Osteocyte (in vitro differentiated cells): ENCODE measurements around the gene GPR137B. TPM values are rescaled to one million over a fixed set of nuclear protein-coding genes. Genes with fewer than 3 reads are reported as not detected.

ENCODE experiments used
- DNase-seq: peaks from one replicate; pipeline ENCODE4 v3.0.0; 2021; ENCODE audit warnings: mixed read lengths; ENCODE audit not compliant: unreplicated experiment; ENCODE audit errors: extremely low spot score
- H3K27ac Mint-ChIP-seq: one replicate; pipeline ENCODE4 v1.8.0; 2021; ENCODE audit warnings: mild to moderate bottlenecking, mixed read lengths; ENCODE audit not compliant: unreplicated experiment
- H3K27me3 Mint-ChIP-seq: one replicate; pipeline ENCODE4 v1.8.0; 2021; ENCODE audit warnings: mixed read lengths; ENCODE audit not compliant: unreplicated experiment
- H3K36me3 Mint-ChIP-seq: one replicate; pipeline ENCODE4 v1.8.0; 2021; ENCODE audit warnings: mixed read lengths; ENCODE audit not compliant: unreplicated experiment
- H3K4me1 Mint-ChIP-seq: one replicate; pipeline ENCODE4 v1.8.0; 2021; ENCODE audit warnings: mixed read lengths; ENCODE audit not compliant: unreplicated experiment
- H3K4me3 Mint-ChIP-seq: one replicate; pipeline ENCODE4 v1.8.0; 2021; ENCODE audit warnings: mild to moderate bottlenecking, moderate library complexity, mixed read lengths; ENCODE audit not compliant: unreplicated experiment
- H3K9me3 Mint-ChIP-seq: one replicate; pipeline ENCODE4 v1.8.0; 2021; ENCODE audit warnings: mixed read lengths; ENCODE audit not compliant: unreplicated experiment
- total RNA-seq: library from RNA; stranded (reverse); gene quantifications from 2 replicates; pipeline ENCODE4 v1.2.1, GENCODE V29; 2021
- TF ChIP-seq, protein P1 (sequence below): fragments of 200-600 bp; sonication (generic); IDR thresholded peaks from 2 replicates; pipeline ENCODE4 v1.5.0; 2021; ENCODE audit warnings: antibody characterized with exemption, mild to moderate bottlenecking, moderate library complexity

GPR137B gene
- total RNA-seq, 1 donor from 2014 or later: 17.3 TPM

DNA sequence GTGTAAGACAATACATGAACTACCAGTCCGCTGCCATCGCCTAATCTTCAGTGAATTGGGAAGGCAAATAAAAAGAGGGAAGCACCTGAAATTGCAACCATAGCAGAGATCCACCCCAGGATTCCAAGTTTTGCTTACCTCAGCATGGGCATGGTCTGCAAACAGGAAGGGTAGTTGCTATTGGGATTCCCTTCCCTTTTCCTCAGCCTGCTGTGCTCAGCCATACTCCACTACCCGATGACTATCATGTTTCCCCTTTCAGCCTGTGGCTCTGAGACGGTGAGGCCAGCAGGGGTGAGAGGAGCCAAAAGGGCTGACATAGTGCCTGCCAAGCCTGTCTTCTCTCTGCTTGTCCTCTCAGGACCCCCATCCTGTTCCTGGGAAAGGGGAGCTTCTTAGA, 64.2 kb downstream of the GPR137B start:
- H3K27ac Mint-ChIP-seq: no peak overlapping the region
- peaks cover 19% of the 10 kb centered on the region for H3K9me3 Mint-ChIP-seq

DNA sequence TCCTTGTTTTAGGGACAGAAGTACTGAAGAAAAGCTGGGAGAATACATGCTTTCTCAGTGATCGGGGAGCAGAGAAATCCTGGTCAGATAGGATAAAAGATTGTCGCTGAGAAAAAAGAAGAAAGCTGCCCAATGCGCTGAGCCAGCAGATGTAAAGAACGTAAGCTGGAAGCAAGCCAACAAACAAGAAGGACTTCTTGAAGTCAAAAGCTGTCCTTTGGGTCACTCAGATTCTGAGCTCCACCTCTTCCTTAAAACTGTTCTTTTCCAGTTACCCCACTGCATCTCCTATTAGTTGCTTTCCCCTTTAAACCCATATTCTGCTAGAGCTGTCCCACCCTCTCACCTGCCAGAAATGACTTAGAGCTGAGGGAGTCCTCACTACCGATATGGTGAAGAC, 64.8 kb downstream of the GPR137B start:
- Mint-ChIP-seq H3K4me3 (no peak overlapping the region), H3K9me3 (peaks cover 14% of the 10 kb centered on the region), H3K4me1 (no peaks in the 10 kb centered on the region), H3K27me3 (no peaks in the 10 kb centered on the region), H3K36me3 (peaks cover 30% of the 10 kb centered on the region), H3K27ac (no peak overlapping the region)
- no peak for DNase-seq
- TF ChIP-seq, protein P1, sequence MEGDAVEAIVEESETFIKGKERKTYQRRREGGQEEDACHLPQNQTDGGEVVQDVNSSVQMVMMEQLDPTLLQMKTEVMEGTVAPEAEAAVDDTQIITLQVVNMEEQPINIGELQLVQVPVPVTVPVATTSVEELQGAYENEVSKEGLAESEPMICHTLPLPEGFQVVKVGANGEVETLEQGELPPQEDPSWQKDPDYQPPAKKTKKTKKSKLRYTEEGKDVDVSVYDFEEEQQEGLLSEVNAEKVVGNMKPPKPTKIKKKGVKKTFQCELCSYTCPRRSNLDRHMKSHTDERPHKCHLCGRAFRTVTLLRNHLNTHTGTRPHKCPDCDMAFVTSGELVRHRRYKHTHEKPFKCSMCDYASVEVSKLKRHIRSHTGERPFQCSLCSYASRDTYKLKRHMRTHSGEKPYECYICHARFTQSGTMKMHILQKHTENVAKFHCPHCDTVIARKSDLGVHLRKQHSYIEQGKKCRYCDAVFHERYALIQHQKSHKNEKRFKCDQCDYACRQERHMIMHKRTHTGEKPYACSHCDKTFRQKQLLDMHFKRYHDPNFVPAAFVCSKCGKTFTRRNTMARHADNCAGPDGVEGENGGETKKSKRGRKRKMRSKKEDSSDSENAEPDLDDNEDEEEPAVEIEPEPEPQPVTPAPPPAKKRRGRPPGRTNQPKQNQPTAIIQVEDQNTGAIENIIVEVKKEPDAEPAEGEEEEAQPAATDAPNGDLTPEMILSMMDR: no peak

More for the DNA sequence above, 64.2 kb downstream of the GPR137B start:
- H3K36me3 Mint-ChIP-seq: peaks cover 36% of the 10 kb centered on the region
- TF ChIP-seq, protein P1: no peak
- H3K27me3 Mint-ChIP-seq: no peaks in the 10 kb centered on the region
- no peaks in the 10 kb centered on the region for H3K4me1 Mint-ChIP-seq
- H3K4me3 Mint-ChIP-seq: no peak overlapping the region
- no peak for DNase-seq

GRCh38 chr1:236207569-236207968, 65.2 kb downstream of the GPR137B start:
- no peaks in the 10 kb centered on the region for H3K4me1 Mint-ChIP-seq
- H3K27ac Mint-ChIP-seq: no peak overlapping the region
- TF ChIP-seq, protein P1: no peak

GRCh38 chr1:236209185-236209584, 66.8 kb downstream of the GPR137B start:
- H3K36me3 Mint-ChIP-seq: peaks cover 19% of the 10 kb centered on the region
- H3K27ac Mint-ChIP-seq: no peak overlapping the region
- DNase-seq: no peak
- TF ChIP-seq, protein P1: no peak
- no peak overlapping the region for H3K4me3 Mint-ChIP-seq
- H3K4me1 Mint-ChIP-seq: no peaks in the 10 kb centered on the region
- H3K9me3 Mint-ChIP-seq: no peaks in the 10 kb centered on the region
- no peaks in the 10 kb centered on the region for H3K27me3 Mint-ChIP-seq

More at GRCh38 chr1:236207569-236207968, 65.2 kb downstream of the GPR137B start:
- H3K9me3 Mint-ChIP-seq: peaks cover 12% of the 10 kb centered on the region
- peaks cover 25% of the 10 kb centered on the region for H3K36me3 Mint-ChIP-seq
- no peak overlapping the region for H3K4me3 Mint-ChIP-seq
- no peaks in the 10 kb centered on the region for H3K27me3 Mint-ChIP-seq
- DNase-seq: no peak

- Mint-ChIP-seq H3K4me1 (no peaks in the 10 kb centered on the region), H3K27me3 (no peaks in the 10 kb centered on the region), H3K36me3 (peaks cover 21% of the 10 kb centered on the region), H3K4me3 (no peak overlapping the region), H3K9me3 (no peaks in the 10 kb centered on the region), H3K27ac (no peak overlapping the region)
- TF ChIP-seq, protein P1: no peak
- no peak for DNase-seq
Measured at GRCh38 chr1:236209713-236210112, 67.4 kb downstream of the GPR137B start.
